Activated CD8-positive, alpha-beta T cell treated with anti-CD3 and anti-CD28 coated beads, Interleukin-2, amount 10 ng/mL, durations not matched to agents 7 days and 5 days (primary cell): Measurements from ENCODE around the gene UTRN. TPM values are rescaled to one million over a fixed set of nuclear protein-coding genes. Genes with fewer than 3 reads are reported as not detected.
A peak's percentile ranks its signal among the peaks of the same experiment; 100 is the strongest.

ENCODE experiments used
- ATAC-seq: fragments of 150-1000 bp; cut with Tn5 transposase; one replicate; pipeline ENCODE4 v1.10.0; 2021; ENCODE audit warnings: moderate library complexity
- CTCF ChIA-PET: fragments of 350-600 bp; sonication (Branson Sonifier 250); formaldehyde crosslinking; loops from one replicate; lab custom pipeline; 2021; ENCODE audit warnings: antibody characterized with exemption; lab: Charles Lee
- POLR2A ChIA-PET: fragments of 350-600 bp; sonication (Branson Sonifier 250); formaldehyde crosslinking; loops from one replicate; lab custom pipeline; 2021; ENCODE audit warnings: antibody characterized with exemption; lab: Charles Lee
- DNase-seq: peaks from one replicate; pipeline ENCODE4 v3.0.0-alpha.2; 2020
- H3K27ac Mint-ChIP-seq: one replicate; pipeline ENCODE4 v1.8.0; 2021; ENCODE audit warnings: mild to moderate bottlenecking, mixed read lengths
- H3K27me3 Mint-ChIP-seq: one replicate; pipeline ENCODE4 v1.8.0; 2021; ENCODE audit warnings: low read depth, mixed read lengths
- H3K36me3 Mint-ChIP-seq: one replicate; pipeline ENCODE4 v1.8.0; 2021; ENCODE audit warnings: low read depth, mixed read lengths
- H3K4me1 Mint-ChIP-seq: one replicate; pipeline ENCODE4 v1.8.0; 2021; ENCODE audit warnings: low read depth, mixed read lengths
- H3K4me3 Mint-ChIP-seq: one replicate; pipeline ENCODE4 v1.8.0; 2021; ENCODE audit warnings: mild to moderate bottlenecking, mixed read lengths
- H3K9me3 Mint-ChIP-seq: one replicate; pipeline ENCODE4 v1.8.0; 2022; ENCODE audit warnings: mixed read lengths; ENCODE audit not compliant: insufficient read depth
- total RNA-seq, 2 experiments: library from RNA; stranded (reverse); gene quantifications; one replicate each; pipeline ENCODE4 v1.2.3, GENCODE V29; 2021

The UTRN gene
- total RNA-seq, 2 experiments from 2014 or later, result 136 to 141 TPM

GRCh38 chr6:144315226-144315980, 30.3 kb downstream of the UTRN start:
- POLR2A ChIA-PET, result no interaction called here
- H3K27ac Mint-ChIP-seq, result peak overlapping the region; percentile 50
- CTCF ChIA-PET, result interaction anchor here (1.2 to 1.4 kb wide), 4 partner anchors 9 to 34 kb away, joined by 3 to 9 read pairs (median 5); no protein-coding TSS in a partner anchor

GRCh38 chr6:144315981-144316861, 31.1 kb downstream of the UTRN start:
- Mint-ChIP-seq H3K27ac (no peak overlapping the region), H3K27me3 (no peaks in the 10 kb centered on the region), H3K4me3 (no peak overlapping the region), H3K4me1 (peaks cover 39% of the 10 kb centered on the region), H3K36me3 (peaks cover 4% of the 10 kb centered on the region), H3K9me3 (no peaks in the 10 kb centered on the region)
- POLR2A ChIA-PET, result interaction anchor here (1.0 kb wide), 1 partner anchor 18 kb away, joined by 3 read pairs; no protein-coding TSS in a partner anchor
- CTCF ChIA-PET, result interaction anchor here (0.8 to 1.4 kb wide), 3 partner anchors 8 to 33 kb away, joined by 3 to 4 read pairs (median 3); no protein-coding TSS in a partner anchor
- no peak for ATAC-seq
- DNase-seq, result no peak

More at GRCh38 chr6:144315226-144315980, 30.3 kb downstream of the UTRN start:
- Mint-ChIP-seq H3K27me3 (no peaks in the 10 kb centered on the region), H3K4me1 (peaks cover 39% of the 10 kb centered on the region), H3K9me3 (no peaks in the 10 kb centered on the region), H3K4me3 (no peak overlapping the region), H3K36me3 (peaks cover 2% of the 10 kb centered on the region)
- ATAC-seq (no peak), DNase-seq (no peak)

GRCh38 chr6:144316862-144317195, 31.7 kb downstream of the UTRN start:
- CTCF ChIA-PET, result interaction anchor here (0.8 to 1.4 kb wide), 3 partner anchors 8 to 33 kb away, joined by 3 to 4 read pairs (median 3); no protein-coding TSS in a partner anchor
- POLR2A ChIA-PET, result interaction anchor here (1.0 kb wide), 1 partner anchor 18 kb away, joined by 3 read pairs; no protein-coding TSS in a partner anchor

GRCh38 chr6:144317736-144318135, 32.6 kb downstream of the UTRN start:
- CTCF ChIA-PET, result interaction anchor here (1.0 kb wide), 1 partner anchor 19 kb away, joined by 4 read pairs; no protein-coding TSS in a partner anchor
- no peaks in the 10 kb centered on the region for H3K27me3 Mint-ChIP-seq
- no peak overlapping the region for H3K27ac Mint-ChIP-seq
- no peak overlapping the region for H3K4me3 Mint-ChIP-seq
- peaks cover 4% of the 10 kb centered on the region for H3K36me3 Mint-ChIP-seq
- no peak for DNase-seq
- POLR2A ChIA-PET, result no interaction called here
- ATAC-seq, result no peak
- no peaks in the 10 kb centered on the region for H3K9me3 Mint-ChIP-seq
- peaks cover 38% of the 10 kb centered on the region for H3K4me1 Mint-ChIP-seq

More at GRCh38 chr6:144316862-144317195, 31.7 kb downstream of the UTRN start:
- peaks cover 4% of the 10 kb centered on the region for H3K36me3 Mint-ChIP-seq
- ATAC-seq, result no peak
- H3K27ac Mint-ChIP-seq, result no peak overlapping the region
- H3K4me1 Mint-ChIP-seq, result peaks cover 38% of the 10 kb centered on the region
- H3K4me3 Mint-ChIP-seq, result no peak overlapping the region
- H3K27me3 Mint-ChIP-seq, result no peaks in the 10 kb centered on the region
- H3K9me3 Mint-ChIP-seq, result no peaks in the 10 kb centered on the region
- no peak for DNase-seq

- Mint-ChIP-seq H3K4me1 (peaks cover 37% of the 10 kb centered on the region), H3K27me3 (no peaks in the 10 kb centered on the region), H3K36me3 (peaks cover 3% of the 10 kb centered on the region), H3K9me3 (no peaks in the 10 kb centered on the region), H3K4me3 (no peak overlapping the region), H3K27ac (no peak overlapping the region)
- POLR2A ChIA-PET, result no interaction called here
- DNase-seq (no peak), ATAC-seq (no peak)
- CTCF ChIA-PET, result no interaction called here
Measured at GRCh38 chr6:144319211-144319610, 34.1 kb downstream of the UTRN start.

GRCh38 chr6:144320741-144321140, 35.6 kb downstream of the UTRN start:
- ChIA-PET POLR2A (no interaction called here), CTCF (interaction anchor here (1.0 to 1.1 kb wide), 2 partner anchors 10 to 29 kb away, joined by 3 to 4 read pairs; no protein-coding TSS in a partner anchor)
- Mint-ChIP-seq H3K27me3 (no peaks in the 10 kb centered on the region), H3K27ac (no peak overlapping the region), H3K4me1 (peaks cover 23% of the 10 kb centered on the region), H3K9me3 (no peaks in the 10 kb centered on the region), H3K36me3 (peaks cover 2% of the 10 kb centered on the region), H3K4me3 (no peak overlapping the region)
- ATAC-seq (no peak), DNase-seq (no peak)

- Mint-ChIP-seq H3K27ac (no peak overlapping the region), H3K4me3 (no peak overlapping the region), H3K27me3 (no peaks in the 10 kb centered on the region), H3K36me3 (peaks cover 2% of the 10 kb centered on the region), H3K4me1 (peaks cover 11% of the 10 kb centered on the region), H3K9me3 (no peaks in the 10 kb centered on the region)
- ATAC-seq, result no peak
- POLR2A ChIA-PET, result no interaction called here
- CTCF ChIA-PET, result no interaction called here
- DNase-seq, result no peak
Measured at GRCh38 chr6:144321839-144322591, 36.9 kb downstream of the UTRN start.

- ATAC-seq (no peak), DNase-seq (no peak)
- Mint-ChIP-seq H3K9me3 (no peaks in the 10 kb centered on the region), H3K4me1 (peaks cover 8% of the 10 kb centered on the region), H3K36me3 (peaks cover 2% of the 10 kb centered on the region), H3K27ac (no peak overlapping the region), H3K4me3 (no peak overlapping the region), H3K27me3 (no peaks in the 10 kb centered on the region)
- CTCF ChIA-PET, result interaction anchor here (1.0 to 2.3 kb wide), 2 partner anchors 9 to 11 kb away, joined by 3 to 9 read pairs; no protein-coding TSS in a partner anchor
- POLR2A ChIA-PET, result no interaction called here
Measured at GRCh38 chr6:144325232-144325631, 40.1 kb downstream of the UTRN start.

- ChIA-PET CTCF (no interaction called here), POLR2A (no interaction called here)
- H3K27ac Mint-ChIP-seq, result no peak overlapping the region
- no peak for DNase-seq
- no peaks in the 10 kb centered on the region for H3K27me3 Mint-ChIP-seq
- no peaks in the 10 kb centered on the region for H3K4me1 Mint-ChIP-seq
- H3K9me3 Mint-ChIP-seq, result no peaks in the 10 kb centered on the region
- no peak for ATAC-seq
- H3K36me3 Mint-ChIP-seq, result no peaks in the 10 kb centered on the region
- H3K4me3 Mint-ChIP-seq, result no peak overlapping the region
Measured at GRCh38 chr6:144326393-144326792, 41.3 kb downstream of the UTRN start.

- H3K27ac Mint-ChIP-seq, result no peak overlapping the region
- POLR2A ChIA-PET, result no interaction called here
- ATAC-seq, result no peak
- H3K36me3 Mint-ChIP-seq, result no peaks in the 10 kb centered on the region
- CTCF ChIA-PET, result no interaction called here
- DNase-seq, result no peak
- no peak overlapping the region for H3K4me3 Mint-ChIP-seq
- no peaks in the 10 kb centered on the region for H3K9me3 Mint-ChIP-seq
- H3K4me1 Mint-ChIP-seq, result no peaks in the 10 kb centered on the region
- H3K27me3 Mint-ChIP-seq, result no peaks in the 10 kb centered on the region
Measured at GRCh38 chr6:144327081-144327480, 41.9 kb downstream of the UTRN start.
